ENCODE data around the gene CYP51A1.

- TF ChIP-seq POLR2A (IDR thresholded peaks at IDR 0.05) (no peak), CTCF (IDR thresholded peaks at IDR 0.05) (no peak)
Measured at GRCh38 chr7:92095380-92095779, 38.9 kb downstream of the CYP51A1 start.

All from tibial nerve (tissue), 3 donors.